IPS-20b (cell line): ENCODE data around the gene TBRG1.

Experiments used
- H3K27ac ChIP-seq: one replicate; pipeline ENCODE4 v1.5.1; 2013; ENCODE audit warnings: low read length
- H3K27me3 ChIP-seq: 2 replicates; pipeline ENCODE4 v1.6.1; 2013; ENCODE audit warnings: mild to moderate bottlenecking, low read length, inconsistent platforms; ENCODE audit not compliant: insufficient read depth
- H3K36me3 ChIP-seq: 2 replicates; pipeline ENCODE4 v1.6.1; 2013; ENCODE audit warnings: low read depth, mild to moderate bottlenecking, inconsistent platforms, low read length, moderate library complexity; ENCODE audit not compliant: insufficient read depth
- H3K4me1 ChIP-seq: 2 replicates; pipeline ENCODE4 v1.6.1; 2013; ENCODE audit warnings: mild to moderate bottlenecking, control low read depth, inconsistent platforms, low read length, moderate library complexity; ENCODE audit not compliant: insufficient read depth
- H3K4me3 ChIP-seq: 2 replicates; pipeline ENCODE4 v1.5.1; 2013; ENCODE audit warnings: mild to moderate bottlenecking, low read length, inconsistent platforms
- H3K9ac ChIP-seq: 2 replicates; pipeline ENCODE4 v1.6.1; 2013; ENCODE audit warnings: low read depth, mild to moderate bottlenecking, inconsistent platforms, low read length, moderate library complexity
- H3K9me3 ChIP-seq: 2 replicates; pipeline ENCODE4 v1.6.1; 2013; ENCODE audit warnings: mild to moderate bottlenecking, low read depth, low read length, inconsistent platforms; ENCODE audit not compliant: insufficient read depth

Gene TBRG1

DNA sequence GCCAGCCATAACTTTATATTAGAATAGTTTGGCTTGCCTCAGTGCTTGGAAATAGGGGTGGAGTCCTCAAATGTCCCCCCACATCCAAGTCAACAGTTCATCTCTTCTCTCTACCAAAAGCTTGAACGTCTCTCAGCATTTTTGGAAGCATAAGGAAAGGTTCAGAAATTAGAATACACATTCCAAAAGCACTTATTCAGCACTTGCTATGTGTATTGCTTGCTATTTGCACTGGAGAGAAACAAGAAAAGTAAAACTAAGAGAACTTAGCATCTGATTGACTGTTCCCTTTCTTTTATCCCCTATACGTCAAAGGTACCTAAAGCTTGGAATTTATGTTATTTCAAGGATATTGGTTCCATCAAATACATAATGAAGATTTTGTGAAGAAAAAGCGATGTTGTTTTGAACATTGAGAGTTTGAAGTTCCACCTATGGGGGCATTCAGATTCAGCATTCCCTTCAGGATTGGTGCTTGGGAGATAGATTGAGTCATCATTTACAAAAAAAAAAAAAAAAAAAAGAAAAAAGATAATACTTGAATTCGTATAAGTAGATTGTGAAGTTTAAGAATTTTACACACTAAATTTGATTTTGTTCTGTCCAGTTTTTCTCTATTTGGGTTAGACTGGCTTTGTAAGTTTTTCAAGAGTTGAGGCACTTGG is 1.3 kb downstream of the TBRG1 start:
- peak overlapping the region; percentile 93; the same call in 1 of the 2 replicates for H3K9ac ChIP-seq
- peaks cover 38% of the 10 kb centered on the region for H3K36me3 ChIP-seq
- H3K27ac ChIP-seq, result no peak overlapping the region
- peak overlapping the region; percentile 96 for H3K4me3 ChIP-seq
- H3K9me3 ChIP-seq, result no peaks in the 10 kb centered on the region
- H3K27me3 ChIP-seq, result peaks cover 16% of the 10 kb centered on the region
- H3K4me1 ChIP-seq, result peaks cover 7% of the 10 kb centered on the region

DNA sequence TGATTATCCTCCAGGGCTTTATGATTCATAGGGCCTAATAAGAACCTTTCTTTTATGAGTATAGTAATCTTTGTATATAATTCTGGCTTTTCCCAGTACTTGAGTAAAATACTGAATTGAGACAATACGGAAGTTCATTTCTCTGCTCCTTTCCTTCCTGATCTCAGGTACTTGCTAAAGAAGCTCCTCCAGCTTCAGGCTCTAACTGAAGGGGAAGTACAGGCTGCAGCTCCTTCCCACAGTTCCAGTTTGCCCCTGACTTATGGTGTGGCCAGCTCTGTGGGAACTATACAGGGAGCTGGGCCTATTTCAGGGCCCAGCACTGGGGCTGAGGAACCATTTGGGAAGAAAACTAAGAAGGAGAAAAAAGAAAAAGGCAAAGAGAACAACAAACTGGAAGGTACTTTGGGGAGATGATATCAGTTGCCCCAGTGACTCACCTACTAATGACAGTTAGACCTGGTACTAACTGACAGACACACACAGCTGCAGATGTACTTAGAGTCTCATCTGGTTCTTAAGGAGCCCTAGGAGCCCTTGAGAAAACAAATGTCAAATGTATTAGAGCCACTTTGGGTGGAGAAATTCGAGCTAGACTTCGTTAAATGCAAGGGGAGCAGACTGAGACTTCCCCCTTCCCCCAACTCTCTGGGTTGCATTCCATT is 3.0 kb downstream of the TBRG1 start:
- Histone ChIP-seq H3K4me1 (peaks cover 7% of the 10 kb centered on the region), H3K9ac (no peak overlapping the region), H3K36me3 (peaks cover 54% of the 10 kb centered on the region), H3K27me3 (no peaks in the 10 kb centered on the region), H3K4me3 (no peak overlapping the region), H3K9me3 (no peaks in the 10 kb centered on the region), H3K27ac (no peak overlapping the region)

DNA sequence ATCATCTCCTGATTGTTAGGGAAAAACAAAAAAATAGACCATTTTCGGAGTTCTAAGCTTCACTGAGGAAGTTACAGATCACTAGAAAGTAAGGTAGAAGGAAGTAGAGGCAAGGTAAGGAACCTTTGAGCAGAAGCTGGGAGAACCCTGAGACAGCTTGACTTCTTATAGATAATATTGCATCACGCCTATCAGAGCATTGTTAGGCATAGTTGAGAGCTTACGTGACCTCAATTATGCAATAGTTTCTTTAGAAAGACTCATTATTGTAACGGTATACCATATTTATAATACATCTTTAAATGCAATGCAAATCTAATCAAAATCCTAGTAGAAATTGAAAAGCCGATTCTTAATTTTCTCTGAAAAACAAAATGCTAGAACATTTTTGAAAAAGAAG is 4.9 kb downstream of the TBRG1 start:
- H3K4me1 ChIP-seq, result peaks cover 7% of the 10 kb centered on the region
- H3K9ac ChIP-seq, result no peak overlapping the region
- no peaks in the 10 kb centered on the region for H3K9me3 ChIP-seq
- no peak overlapping the region for H3K4me3 ChIP-seq
- peaks cover 73% of the 10 kb centered on the region for H3K36me3 ChIP-seq
- H3K27me3 ChIP-seq, result no peaks in the 10 kb centered on the region
- no peak overlapping the region for H3K27ac ChIP-seq

DNA sequence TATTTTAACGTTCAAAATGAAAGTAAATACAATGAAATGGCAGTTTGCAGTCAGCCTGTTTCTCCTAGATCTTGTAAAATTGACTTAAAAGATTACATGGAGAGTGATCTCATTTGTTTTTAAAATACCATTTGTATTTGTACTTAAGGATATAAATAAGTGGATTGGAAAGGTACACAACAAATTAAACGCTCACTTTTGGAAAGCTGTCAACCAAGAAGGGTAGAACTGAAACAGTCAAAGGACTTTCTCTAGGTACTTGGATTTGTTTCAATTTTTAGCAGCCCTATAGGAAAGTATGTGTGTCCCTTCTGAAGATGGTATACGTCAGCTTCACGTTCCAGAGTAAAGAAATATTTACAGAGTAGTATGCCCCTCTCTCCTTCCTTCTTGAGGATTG is 7.3 kb downstream of the TBRG1 start:
- no peaks in the 10 kb centered on the region for H3K9me3 ChIP-seq
- H3K27ac ChIP-seq, result no peak overlapping the region
- H3K9ac ChIP-seq, result no peak overlapping the region
- H3K4me3 ChIP-seq, result no peak overlapping the region
- no peaks in the 10 kb centered on the region for H3K27me3 ChIP-seq
- H3K36me3 ChIP-seq, result peaks cover 94% of the 10 kb centered on the region
- no peaks in the 10 kb centered on the region for H3K4me1 ChIP-seq

DNA sequence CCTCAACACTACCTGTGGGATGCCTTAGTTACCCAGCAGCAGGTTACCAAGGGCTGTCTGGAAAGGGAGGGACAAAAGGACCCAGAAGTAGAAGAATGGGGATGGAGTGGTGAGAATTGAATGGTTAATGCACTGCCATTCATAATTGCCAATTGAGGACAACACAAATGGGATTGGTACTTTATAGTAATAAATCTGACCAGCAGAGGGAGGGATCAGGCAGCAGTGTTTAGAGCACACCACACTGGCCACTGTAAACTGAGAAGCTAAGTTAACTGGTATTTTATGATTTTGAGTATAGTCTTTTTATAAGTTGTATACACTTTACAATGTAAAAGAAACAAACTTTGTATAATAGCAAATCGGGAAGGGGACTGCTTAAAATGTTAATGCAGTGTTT is 10.7 kb downstream of the TBRG1 start:
- no peak overlapping the region for H3K27ac ChIP-seq
- H3K4me1 ChIP-seq, result no peaks in the 10 kb centered on the region
- H3K27me3 ChIP-seq, result no peaks in the 10 kb centered on the region
- peaks cover 94% of the 10 kb centered on the region for H3K36me3 ChIP-seq
- H3K9ac ChIP-seq, result no peak overlapping the region
- no peak overlapping the region for H3K4me3 ChIP-seq
- H3K9me3 ChIP-seq, result no peaks in the 10 kb centered on the region

DNA sequence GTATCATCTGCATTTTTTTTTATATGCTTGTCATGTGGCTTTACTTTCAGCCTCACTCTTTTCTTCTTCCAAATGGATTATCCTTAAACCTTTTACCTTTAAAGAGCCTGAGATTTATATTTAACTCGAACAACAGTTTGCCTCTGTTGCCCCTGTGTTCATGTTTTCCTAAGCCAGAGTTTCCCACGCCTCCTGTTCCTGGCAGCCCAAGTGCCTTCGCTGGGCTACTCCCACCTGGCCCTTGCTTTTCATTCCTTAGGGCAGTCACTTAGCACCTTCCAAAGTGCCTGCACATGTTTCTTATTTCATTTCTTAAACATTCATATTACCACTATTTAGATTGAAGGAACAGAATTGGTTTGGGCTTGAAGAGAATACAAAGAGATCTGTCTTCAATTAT is 13.3 kb downstream of the TBRG1 start:
- H3K4me1 ChIP-seq, result no peaks in the 10 kb centered on the region
- H3K4me3 ChIP-seq, result no peak overlapping the region
- H3K36me3 ChIP-seq, result peaks cover 79% of the 10 kb centered on the region
- no peaks in the 10 kb centered on the region for H3K9me3 ChIP-seq
- H3K27ac ChIP-seq, result no peak overlapping the region
- no peaks in the 10 kb centered on the region for H3K27me3 ChIP-seq
- H3K9ac ChIP-seq, result no peak overlapping the region

DNA sequence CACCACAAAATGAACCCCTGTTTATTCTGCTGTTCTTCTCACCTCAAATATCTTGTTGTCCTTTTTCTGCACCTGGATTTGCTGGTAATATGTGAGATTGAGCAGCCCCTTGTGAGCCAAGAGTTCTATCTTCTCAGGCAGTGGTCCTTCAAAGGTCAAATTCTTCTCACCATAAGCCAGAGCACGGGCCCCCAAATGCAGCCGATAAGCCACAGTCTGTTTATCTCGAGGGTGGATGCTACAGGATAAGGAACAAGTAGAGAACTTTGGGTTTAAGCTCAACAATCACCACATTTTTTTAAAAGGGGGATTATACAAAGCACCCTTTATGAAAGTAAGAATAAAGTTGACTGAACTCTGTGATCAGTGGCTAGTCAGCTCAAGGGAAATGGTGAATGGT is 15.8 kb downstream of the TBRG1 start:
- Histone ChIP-seq H3K27ac (no peak overlapping the region), H3K9ac (no peak overlapping the region), H3K4me1 (no peaks in the 10 kb centered on the region), H3K4me3 (no peak overlapping the region), H3K36me3 (peaks cover 53% of the 10 kb centered on the region), H3K9me3 (no peaks in the 10 kb centered on the region), H3K27me3 (no peaks in the 10 kb centered on the region)

DNA sequence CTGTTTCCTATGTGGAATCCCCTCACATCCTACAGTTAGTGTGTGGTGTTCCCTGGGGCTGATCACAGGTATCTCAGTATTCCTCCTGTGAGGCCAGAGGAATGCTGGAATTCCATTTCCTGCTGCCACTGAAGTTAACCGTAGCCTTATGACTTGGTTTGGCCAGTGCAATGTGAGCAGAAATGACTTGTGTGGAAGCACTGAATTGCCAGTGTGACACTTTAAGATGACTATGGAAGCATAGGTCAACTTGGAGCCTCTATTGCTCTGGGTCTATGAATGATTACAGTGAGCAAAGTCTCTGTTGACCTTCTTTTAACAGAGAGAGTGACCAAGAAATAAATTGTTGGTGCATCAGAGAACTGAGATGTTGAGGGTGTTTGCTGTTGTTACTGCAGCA is 16.5 kb downstream of the TBRG1 start:
- H3K27ac ChIP-seq, result no peak overlapping the region
- no peak overlapping the region for H3K9ac ChIP-seq
- H3K27me3 ChIP-seq, result no peaks in the 10 kb centered on the region
- H3K4me1 ChIP-seq, result no peaks in the 10 kb centered on the region
- no peak overlapping the region for H3K4me3 ChIP-seq
- H3K9me3 ChIP-seq, result no peaks in the 10 kb centered on the region
- H3K36me3 ChIP-seq, result peaks cover 48% of the 10 kb centered on the region

DNA sequence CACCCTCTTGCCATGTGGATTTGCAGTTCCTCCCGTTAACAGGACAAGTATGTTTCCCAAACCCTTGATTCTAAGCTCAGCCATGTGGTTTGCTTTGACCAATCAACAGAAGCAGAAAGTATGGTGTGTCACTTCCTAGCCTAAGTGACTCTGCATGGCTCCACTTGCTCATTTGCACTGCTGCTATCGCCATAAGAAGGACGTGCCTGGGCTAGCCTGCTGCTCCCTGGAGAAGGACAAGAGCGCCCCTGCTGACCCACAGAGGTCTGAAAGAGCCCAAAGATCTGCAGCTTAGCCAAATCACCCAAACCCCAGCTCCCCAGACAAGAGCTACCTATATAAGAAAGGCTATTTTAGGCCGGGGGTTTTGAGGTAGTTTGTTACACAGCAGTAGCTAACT is 18.0 kb downstream of the TBRG1 start:
- Histone ChIP-seq H3K36me3 (peaks cover 33% of the 10 kb centered on the region; the same call in 1 of the 2 replicates), H3K27me3 (no peaks in the 10 kb centered on the region; the same call in 1 of the 2 replicates)

DNA sequence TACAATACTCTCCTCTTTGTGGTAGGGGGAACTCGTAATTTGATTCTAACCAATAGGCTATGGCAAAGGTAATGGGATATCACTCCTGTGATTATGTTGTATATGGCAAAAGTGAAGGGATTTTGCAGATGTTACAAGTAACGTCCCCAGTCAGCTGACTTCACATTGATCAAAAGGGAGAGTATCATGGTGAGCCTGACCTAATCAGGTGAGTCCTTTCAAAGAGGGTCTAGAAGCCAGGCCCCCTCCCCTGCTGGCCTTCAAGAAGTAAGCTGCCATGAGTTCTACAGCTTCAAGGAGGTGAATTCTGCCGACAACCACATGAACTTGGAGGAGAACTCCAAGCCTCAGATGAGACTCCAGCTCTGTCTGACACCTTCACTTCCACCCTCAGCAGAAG is 20.0 kb downstream of the TBRG1 start:
- H3K4me3 ChIP-seq, result no peak overlapping the region
- H3K4me1 ChIP-seq, result no peaks in the 10 kb centered on the region
- H3K27me3 ChIP-seq, result no peaks in the 10 kb centered on the region; the same call in 1 of the 2 replicates
- no peaks in the 10 kb centered on the region for H3K9me3 ChIP-seq
- peaks cover 14% of the 10 kb centered on the region; the same call in 1 of the 2 replicates for H3K36me3 ChIP-seq
- no peak overlapping the region for H3K27ac ChIP-seq
- H3K9ac ChIP-seq, result no peak overlapping the region

More for the DNA sequence above, 18.0 kb downstream of the TBRG1 start:
- H3K9me3 ChIP-seq, result no peaks in the 10 kb centered on the region
- H3K4me1 ChIP-seq, result no peaks in the 10 kb centered on the region
- H3K27ac ChIP-seq, result no peak overlapping the region
- no peak overlapping the region for H3K9ac ChIP-seq
- no peak overlapping the region for H3K4me3 ChIP-seq

DNA sequence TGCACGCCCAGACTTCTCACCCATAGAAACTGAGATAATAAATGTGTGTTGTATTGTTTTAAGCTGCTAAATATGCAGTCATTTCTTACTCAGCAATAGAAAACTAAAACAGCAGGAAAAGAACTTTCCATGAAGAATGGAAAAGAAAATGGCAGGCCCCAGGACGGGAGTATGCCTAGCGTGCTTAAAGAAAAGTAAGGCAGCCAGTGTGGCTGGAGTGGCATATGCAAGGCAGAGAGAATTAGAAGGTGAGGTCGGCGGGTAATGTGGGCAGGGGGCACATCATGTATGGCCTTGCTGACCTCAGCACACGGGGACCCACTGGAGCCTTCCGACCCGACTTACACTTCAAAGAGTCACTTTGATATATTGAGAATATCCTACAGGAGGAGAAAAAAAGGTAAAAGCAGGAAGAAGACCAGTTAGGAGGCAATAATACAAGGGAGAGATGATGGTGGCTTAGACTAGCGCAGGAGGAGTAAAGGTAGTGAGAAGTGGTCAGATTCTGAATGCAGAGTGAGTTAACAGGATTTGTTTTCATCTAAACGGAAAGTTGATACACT is 20.5 kb downstream of the TBRG1 start:
- Histone ChIP-seq H3K4me3 (no peak overlapping the region), H3K9ac (no peak overlapping the region), H3K27ac (no peak overlapping the region), H3K4me1 (no peaks in the 10 kb centered on the region), H3K9me3 (no peaks in the 10 kb centered on the region), H3K36me3 (0 out of 2 replicates have a peak, but pooled peaks cover 10% of the 10 kb centered on the region), H3K27me3 (no peaks in the 10 kb centered on the region; the same call in 1 of the 2 replicates)
